ENCODE results near the gene CEMIP2. TPM values are rescaled to one million over a fixed set of nuclear protein-coding genes. Genes with fewer than 3 reads are reported as not detected.

The CEMIP2 gene
- total RNA-seq, 1 donor from 2014 or later, result 58.1 TPM

DNA sequence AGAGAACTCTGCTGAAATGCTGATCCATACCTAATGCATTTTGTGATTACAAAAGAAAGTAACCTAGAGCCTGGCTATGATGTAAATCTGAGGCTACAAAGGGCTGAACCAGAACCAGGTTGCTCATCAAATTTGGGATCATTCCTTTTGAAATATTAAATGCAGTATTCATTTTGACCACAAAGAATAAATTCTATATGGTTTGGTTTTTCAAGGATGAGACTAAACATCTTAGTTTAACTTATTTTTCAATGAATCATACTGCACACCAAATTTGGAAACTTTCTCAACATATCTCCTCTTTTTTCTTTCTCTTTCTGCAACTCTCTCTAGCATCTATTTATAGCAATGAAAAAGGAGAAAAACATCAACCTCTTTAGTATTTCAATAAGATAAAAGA lies 46.5 kb downstream of the CEMIP2 start:
- Mint-ChIP-seq H3K9me3 (no peaks in the 10 kb centered on the region), H3K4me3 (no peak overlapping the region), H3K27ac (no peak overlapping the region), H3K36me3 (peaks cover 33% of the 10 kb centered on the region), H3K27me3 (no peaks in the 10 kb centered on the region), H3K4me1 (ENCODE audit: unreplicated experiment) (no peaks in the 10 kb centered on the region)
- TF ChIP-seq, protein P1, sequence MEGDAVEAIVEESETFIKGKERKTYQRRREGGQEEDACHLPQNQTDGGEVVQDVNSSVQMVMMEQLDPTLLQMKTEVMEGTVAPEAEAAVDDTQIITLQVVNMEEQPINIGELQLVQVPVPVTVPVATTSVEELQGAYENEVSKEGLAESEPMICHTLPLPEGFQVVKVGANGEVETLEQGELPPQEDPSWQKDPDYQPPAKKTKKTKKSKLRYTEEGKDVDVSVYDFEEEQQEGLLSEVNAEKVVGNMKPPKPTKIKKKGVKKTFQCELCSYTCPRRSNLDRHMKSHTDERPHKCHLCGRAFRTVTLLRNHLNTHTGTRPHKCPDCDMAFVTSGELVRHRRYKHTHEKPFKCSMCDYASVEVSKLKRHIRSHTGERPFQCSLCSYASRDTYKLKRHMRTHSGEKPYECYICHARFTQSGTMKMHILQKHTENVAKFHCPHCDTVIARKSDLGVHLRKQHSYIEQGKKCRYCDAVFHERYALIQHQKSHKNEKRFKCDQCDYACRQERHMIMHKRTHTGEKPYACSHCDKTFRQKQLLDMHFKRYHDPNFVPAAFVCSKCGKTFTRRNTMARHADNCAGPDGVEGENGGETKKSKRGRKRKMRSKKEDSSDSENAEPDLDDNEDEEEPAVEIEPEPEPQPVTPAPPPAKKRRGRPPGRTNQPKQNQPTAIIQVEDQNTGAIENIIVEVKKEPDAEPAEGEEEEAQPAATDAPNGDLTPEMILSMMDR (conservative IDR thresholded peaks at IDR 0.05), result no peak
- DNase-seq (ENCODE audit: extremely low spot score, unreplicated experiment), result no peak

DNA sequence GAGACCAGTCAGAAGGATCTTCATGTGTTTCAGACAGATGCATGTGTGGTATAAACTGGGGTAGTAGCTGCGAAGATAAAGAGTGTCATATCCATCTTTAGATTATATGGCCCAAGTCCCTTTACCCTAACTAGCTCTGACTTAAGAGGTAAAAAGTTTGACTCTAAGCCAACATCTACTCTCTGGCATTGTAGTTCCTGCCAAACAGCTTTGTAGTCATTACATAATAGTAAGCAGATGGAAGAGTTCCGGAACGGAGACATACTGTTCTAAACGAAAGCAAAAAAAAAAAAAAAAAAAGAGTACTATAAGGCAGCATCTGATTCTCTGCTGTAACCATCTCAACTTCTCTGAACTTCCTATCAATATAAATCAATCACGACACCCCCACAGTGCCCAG lies 48.8 kb downstream of the CEMIP2 start:
- H3K4me3 Mint-ChIP-seq, result no peak overlapping the region
- TF ChIP-seq, protein P1 (conservative IDR thresholded peaks at IDR 0.05), result no peak
- no peaks in the 10 kb centered on the region for H3K27me3 Mint-ChIP-seq
- H3K4me1 Mint-ChIP-seq (ENCODE audit: unreplicated experiment), result no peaks in the 10 kb centered on the region
- DNase-seq (ENCODE audit: extremely low spot score, unreplicated experiment), result no peak
- H3K27ac Mint-ChIP-seq, result no peak overlapping the region
- no peaks in the 10 kb centered on the region for H3K9me3 Mint-ChIP-seq
- peaks cover 25% of the 10 kb centered on the region for H3K36me3 Mint-ChIP-seq

DNA sequence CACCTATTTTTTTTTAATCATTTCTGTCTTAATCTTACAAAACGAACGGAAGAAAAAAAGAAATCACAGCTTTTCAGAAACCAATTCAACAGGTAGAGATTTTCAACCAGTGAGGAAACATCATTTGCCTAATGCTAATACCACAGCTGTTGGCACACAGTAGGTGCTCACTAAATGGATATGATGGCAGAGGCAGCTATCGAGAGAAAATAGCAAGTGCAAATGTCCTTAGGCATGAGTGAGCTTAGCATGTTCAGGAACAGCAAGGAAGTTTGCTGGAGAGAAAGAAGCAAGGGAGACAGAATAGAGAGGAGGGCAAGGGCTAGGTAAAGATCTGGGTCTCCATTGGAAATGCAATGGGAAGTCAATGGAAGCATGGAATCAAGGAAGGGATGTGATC lies 49.2 kb downstream of the CEMIP2 start:
- no peak overlapping the region for H3K4me3 Mint-ChIP-seq
- no peaks in the 10 kb centered on the region for H3K27me3 Mint-ChIP-seq
- H3K27ac Mint-ChIP-seq, result no peak overlapping the region
- TF ChIP-seq, protein P1 (conservative IDR thresholded peaks at IDR 0.05), result no peak
- no peak for DNase-seq (ENCODE audit: extremely low spot score, unreplicated experiment)
- H3K9me3 Mint-ChIP-seq, result no peaks in the 10 kb centered on the region
- H3K4me1 Mint-ChIP-seq (ENCODE audit: unreplicated experiment), result no peaks in the 10 kb centered on the region
- H3K36me3 Mint-ChIP-seq, result peaks cover 24% of the 10 kb centered on the region

DNA sequence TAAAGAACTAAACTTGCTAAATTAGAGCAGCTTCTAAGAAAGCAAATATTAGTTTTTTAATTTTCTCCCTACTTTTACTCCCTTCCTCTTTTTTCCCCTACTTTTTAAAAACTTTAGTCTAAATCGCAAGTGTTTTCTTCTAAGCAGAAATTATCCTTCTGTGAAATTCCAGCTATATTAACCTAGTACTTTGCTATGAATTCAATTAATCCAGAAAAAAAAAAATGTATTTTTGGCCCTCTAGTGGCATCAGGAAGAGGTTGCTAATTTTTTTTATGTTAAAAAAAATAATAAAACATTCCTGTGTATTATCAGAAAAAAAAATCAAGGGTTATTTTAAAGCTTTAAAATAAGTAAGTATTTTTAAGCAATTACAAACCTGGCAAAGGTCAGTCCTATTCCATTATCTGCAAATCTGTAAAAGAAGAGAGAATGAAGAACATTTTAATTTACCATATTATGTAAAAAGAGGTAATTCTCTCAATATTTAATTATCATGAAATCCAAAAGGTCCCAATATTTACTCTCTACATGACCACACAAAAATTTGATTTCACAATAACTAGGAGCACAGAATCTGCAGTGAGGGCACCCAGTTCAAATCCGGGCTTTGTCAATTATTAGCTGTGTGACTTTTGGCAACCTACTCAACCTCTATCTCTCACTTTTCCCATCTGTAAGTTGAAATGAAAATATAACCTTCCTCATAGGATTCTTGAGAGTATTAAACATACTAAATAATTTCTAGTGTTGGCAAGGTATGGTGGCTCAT lies 52.0 kb downstream of the CEMIP2 start:
- no peak for DNase-seq (ENCODE audit: extremely low spot score, unreplicated experiment)
- H3K36me3 Mint-ChIP-seq, result peaks cover 43% of the 10 kb centered on the region
- H3K27ac Mint-ChIP-seq, result no peak overlapping the region
- no peaks in the 10 kb centered on the region for H3K27me3 Mint-ChIP-seq
- no peak overlapping the region for H3K4me3 Mint-ChIP-seq
- no peaks in the 10 kb centered on the region for H3K4me1 Mint-ChIP-seq (ENCODE audit: unreplicated experiment)
- TF ChIP-seq, protein P1 (conservative IDR thresholded peaks at IDR 0.05), result peak; percentile 82
- H3K9me3 Mint-ChIP-seq, result no peaks in the 10 kb centered on the region

DNA sequence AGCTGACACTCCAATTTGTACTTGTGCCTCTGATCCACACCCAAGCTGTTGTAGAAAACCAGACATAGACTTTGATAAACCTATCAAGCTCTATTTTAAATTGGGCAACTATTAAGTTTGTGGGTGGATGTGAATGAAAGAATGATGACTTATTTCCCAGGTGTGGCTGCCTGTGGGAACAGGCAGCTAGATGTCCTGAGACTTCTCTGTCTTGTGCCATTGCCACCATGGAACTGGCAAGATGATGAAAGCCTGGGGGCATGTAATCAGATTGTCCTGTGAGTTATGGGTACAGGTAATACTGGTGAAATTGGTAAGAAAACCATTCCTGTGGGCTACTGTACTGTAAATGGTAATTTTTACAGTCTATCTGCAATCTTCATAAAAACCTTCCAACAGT lies 57.5 kb downstream of the CEMIP2 start:
- Mint-ChIP-seq H3K9me3 (no peaks in the 10 kb centered on the region), H3K27ac (no peak overlapping the region), H3K27me3 (no peaks in the 10 kb centered on the region), H3K4me1 (ENCODE audit: unreplicated experiment) (no peaks in the 10 kb centered on the region), H3K36me3 (peaks cover 50% of the 10 kb centered on the region), H3K4me3 (no peak overlapping the region)
- TF ChIP-seq, protein P1 (conservative IDR thresholded peaks at IDR 0.05), result no peak
- DNase-seq (ENCODE audit: extremely low spot score, unreplicated experiment), result no peak

Measured in type B pancreatic cell (in vitro differentiated cells).